ENCODE measurements around the gene SEMA3G.

The SEMA3G gene

GRCh38 chr3:52407779-52408178, 37.1 kb downstream of the SEMA3G start:
- Histone ChIP-seq H3K27me3 (ENCODE audit: insufficient read depth, poor library complexity, severe bottlenecking) (no peaks in the 10 kb centered on the region), H3K27ac (replicated peaks) (no peak overlapping the region), H3K4me3 (replicated peaks; ENCODE audit: insufficient read depth, low read length) (no peak overlapping the region)
- no peak for DNase-seq (ENCODE audit: low read depth in 1 of 2, low spot score in 1 of 2)
- TF ChIP-seq CTCF (IDR thresholded peaks at IDR 0.05; ENCODE audit: insufficient read depth, low read length) (no peak), POLR2AphosphoS5 (IDR thresholded peaks at IDR 0.05; ENCODE audit: low read depth) (no peak), REST (IDR thresholded peaks at IDR 0.05; ENCODE audit: insufficient replicate concordance, low read depth) (no peak), SPI1 (IDR thresholded peaks at IDR 0.05; ENCODE audit: borderline replicate concordance, low read depth) (no peak), GABPA (IDR thresholded peaks at IDR 0.05; ENCODE audit: low read depth) (no peak)

- no peak for DNase-seq (ENCODE audit: low read depth in 1 of 2, low spot score in 1 of 2)
- no peaks in the 10 kb centered on the region for H3K27me3 ChIP-seq (ENCODE audit: insufficient read depth, poor library complexity, severe bottlenecking)
- H3K4me3 ChIP-seq (replicated peaks; ENCODE audit: insufficient read depth, low read length): no peak overlapping the region
- TF ChIP-seq REST (IDR thresholded peaks at IDR 0.05; ENCODE audit: insufficient replicate concordance, low read depth): no peak
- TF ChIP-seq GABPA (IDR thresholded peaks at IDR 0.05; ENCODE audit: low read depth): no peak
- no peak for TF ChIP-seq SPI1 (IDR thresholded peaks at IDR 0.05; ENCODE audit: borderline replicate concordance, low read depth)
- no peak for TF ChIP-seq POLR2AphosphoS5 (IDR thresholded peaks at IDR 0.05; ENCODE audit: low read depth)
- H3K27ac ChIP-seq (replicated peaks): no peak overlapping the region
These were observed 38.0 kb downstream of the SEMA3G start for GRCh38 chr3:52406791-52407510.

- TF ChIP-seq GABPA (IDR thresholded peaks at IDR 0.05; ENCODE audit: low read depth) (no peak), REST (IDR thresholded peaks at IDR 0.05; ENCODE audit: insufficient replicate concordance, low read depth) (no peak), CTCF (IDR thresholded peaks at IDR 0.05; ENCODE audit: insufficient read depth, low read length) (no peak), POLR2AphosphoS5 (IDR thresholded peaks at IDR 0.05; ENCODE audit: low read depth) (no peak), SPI1 (IDR thresholded peaks at IDR 0.05; ENCODE audit: borderline replicate concordance, low read depth) (no peak)
- Histone ChIP-seq H3K4me3 (replicated peaks; ENCODE audit: insufficient read depth, low read length) (no peak overlapping the region), H3K27me3 (ENCODE audit: insufficient read depth, poor library complexity, severe bottlenecking) (no peaks in the 10 kb centered on the region), H3K27ac (replicated peaks) (no peak overlapping the region)
- no peak for DNase-seq (ENCODE audit: low read depth in 1 of 2, low spot score in 1 of 2)
These were observed 38.7 kb downstream of the SEMA3G start for GRCh38 chr3:52406231-52406661.

Measured in HL-60 (cell line).